H1 (cell line): Measurements from ENCODE around the gene DHRS7B.

Experiments
- BACH1 ChIP-seq: IDR thresholded peaks from 2 replicates; pipeline ENCODE4 v1.6.1; 2012; ENCODE audit warnings: low read length, improper control_type of control experiment
- EZH2 ChIP-seq: fragments of 200-600 bp; sonication (generic); IDR thresholded peaks from 2 replicates; pipeline ENCODE4 v1.7.1; 2012; ENCODE audit warnings: low read depth, mild to moderate bottlenecking, moderate library complexity, low read length, inconsistent platforms; ENCODE audit not compliant: severe bottlenecking
- MAFK ChIP-seq: IDR thresholded peaks from 2 replicates; pipeline ENCODE4 v1.6.1; 2012; ENCODE audit warnings: low read depth, mild to moderate bottlenecking, improper control_type of control experiment, low read length
- NRF1 ChIP-seq: IDR thresholded peaks from 2 replicates; pipeline ENCODE4 v1.6.1; 2011; ENCODE audit warnings: mild to moderate bottlenecking, low read depth, low read length, improper control_type of control experiment
- POLR2A ChIP-seq, 2 experiments: IDR thresholded peaks; 1 replicate in 1 of 2; 2 replicates in 1 of 2; pipeline ENCODE4 v1.6.1; 2011; ENCODE audit warnings: low read depth in 2 of 2, low read length in 2 of 2, mild to moderate bottlenecking in 2 of 2; ENCODE audit errors: control extremely low read depth in 1 of 2
- RBBP5 ChIP-seq: IDR thresholded peaks from 2 replicates; pipeline ENCODE4 v1.7.1; 2012; ENCODE audit warnings: low read depth, mild to moderate bottlenecking, inconsistent platforms, low read length, moderate library complexity, borderline replicate concordance
- SIN3A ChIP-seq, 2 experiments: IDR thresholded peaks in 1 of 2; conservative IDR thresholded peaks in 1 of 2; 2 replicates each; pipeline ENCODE4 v1.6.1; 2011 to 2012; ENCODE audit warnings: low read length in 2 of 2, improper control_type of control experiment in 1 of 2, low read depth in 1 of 2, mild to moderate bottlenecking in 1 of 2
- SRF ChIP-seq: IDR thresholded peaks from 2 replicates; pipeline ENCODE4 v1.6.1; 2011; ENCODE audit warnings: mild to moderate bottlenecking, low read depth, low read length, moderate library complexity
- YY1 ChIP-seq: IDR thresholded peaks from 2 replicates; pipeline ENCODE4 v1.6.1; 2011; ENCODE audit warnings: low read depth, mild to moderate bottlenecking, low read length
- TF ChIP-seq, protein P1 (sequence below), 3 experiments: IDR thresholded peaks; 1 replicate in 2 of 3; 2 replicates in 1 of 3; pipeline versions ENCODE4 v1.5.1 to v1.6.1; 2011; ENCODE audit warnings: low read length in 3 of 3, mild to moderate bottlenecking in 3 of 3, inconsistent platforms in 2 of 3, low read depth in 1 of 3, moderate library complexity in 1 of 3; ENCODE audit not compliant: insufficient read depth in 1 of 3; ENCODE audit errors: control extremely low read depth in 1 of 3
- TF ChIP-seq, protein P2 (sequence below): IDR thresholded peaks from 2 replicates; pipeline ENCODE4 v1.6.1; 2012; ENCODE audit warnings: low read length, inconsistent platforms

DNA sequence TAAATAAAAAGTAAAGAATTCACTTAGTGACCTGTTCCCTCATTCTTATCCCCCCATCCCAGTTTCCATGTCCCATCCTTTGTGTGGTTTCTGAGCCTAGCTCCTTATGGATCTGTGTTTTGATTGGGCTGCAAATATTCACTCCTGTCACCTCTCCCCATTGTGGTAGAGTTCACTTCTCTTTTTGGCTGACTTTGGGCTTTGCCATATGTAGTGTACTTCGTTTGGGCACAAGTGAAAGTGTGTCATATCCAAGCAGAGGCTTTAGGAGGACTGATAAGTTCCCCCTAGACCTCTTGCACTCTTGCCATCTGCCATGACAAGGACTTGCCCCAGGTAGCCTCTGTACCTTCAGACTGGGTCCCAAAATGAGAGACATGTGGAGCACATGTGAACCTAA is 13.0 kb upstream of the DHRS7B start:
- TF ChIP-seq RBBP5 (no peak), EZH2 (no peak), SRF (no peak), POLR2A (IDR thresholded peaks at IDR 0.05; ENCODE audit: control extremely low read depth in 1 of 2, low read depth in 2 of 2, low read length in 2 of 2) (no peak), MAFK (no peak), SIN3A (conservative IDR thresholded peaks at IDR 0.05 in 1 of 2, IDR thresholded peaks at IDR 0.05 in 1 of 2; ENCODE audit: low read depth in 1 of 2, low read length in 2 of 2) (no peak), BACH1 (no peak), YY1 (no peak), NRF1 (no peak)
- TF ChIP-seq, protein P1, sequence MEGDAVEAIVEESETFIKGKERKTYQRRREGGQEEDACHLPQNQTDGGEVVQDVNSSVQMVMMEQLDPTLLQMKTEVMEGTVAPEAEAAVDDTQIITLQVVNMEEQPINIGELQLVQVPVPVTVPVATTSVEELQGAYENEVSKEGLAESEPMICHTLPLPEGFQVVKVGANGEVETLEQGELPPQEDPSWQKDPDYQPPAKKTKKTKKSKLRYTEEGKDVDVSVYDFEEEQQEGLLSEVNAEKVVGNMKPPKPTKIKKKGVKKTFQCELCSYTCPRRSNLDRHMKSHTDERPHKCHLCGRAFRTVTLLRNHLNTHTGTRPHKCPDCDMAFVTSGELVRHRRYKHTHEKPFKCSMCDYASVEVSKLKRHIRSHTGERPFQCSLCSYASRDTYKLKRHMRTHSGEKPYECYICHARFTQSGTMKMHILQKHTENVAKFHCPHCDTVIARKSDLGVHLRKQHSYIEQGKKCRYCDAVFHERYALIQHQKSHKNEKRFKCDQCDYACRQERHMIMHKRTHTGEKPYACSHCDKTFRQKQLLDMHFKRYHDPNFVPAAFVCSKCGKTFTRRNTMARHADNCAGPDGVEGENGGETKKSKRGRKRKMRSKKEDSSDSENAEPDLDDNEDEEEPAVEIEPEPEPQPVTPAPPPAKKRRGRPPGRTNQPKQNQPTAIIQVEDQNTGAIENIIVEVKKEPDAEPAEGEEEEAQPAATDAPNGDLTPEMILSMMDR (IDR thresholded peaks at IDR 0.05; ENCODE audit: control extremely low read depth in 1 of 3, insufficient read depth in 1 of 3, low read depth in 1 of 3, low read length in 3 of 3), result no peak
- TF ChIP-seq, protein P2, sequence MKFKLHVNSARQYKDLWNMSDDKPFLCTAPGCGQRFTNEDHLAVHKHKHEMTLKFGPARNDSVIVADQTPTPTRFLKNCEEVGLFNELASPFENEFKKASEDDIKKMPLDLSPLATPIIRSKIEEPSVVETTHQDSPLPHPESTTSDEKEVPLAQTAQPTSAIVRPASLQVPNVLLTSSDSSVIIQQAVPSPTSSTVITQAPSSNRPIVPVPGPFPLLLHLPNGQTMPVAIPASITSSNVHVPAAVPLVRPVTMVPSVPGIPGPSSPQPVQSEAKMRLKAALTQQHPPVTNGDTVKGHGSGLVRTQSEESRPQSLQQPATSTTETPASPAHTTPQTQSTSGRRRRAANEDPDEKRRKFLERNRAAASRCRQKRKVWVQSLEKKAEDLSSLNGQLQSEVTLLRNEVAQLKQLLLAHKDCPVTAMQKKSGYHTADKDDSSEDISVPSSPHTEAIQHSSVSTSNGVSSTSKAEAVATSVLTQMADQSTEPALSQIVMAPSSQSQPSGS, result no peak
